Epidermal melanocyte (primary cell): Measurements from ENCODE around the gene PRKG1.
"Not testable (repeated sequence)": the region's sequence is repeated elsewhere in the genome, so short reads cannot be mapped to it uniquely, and the experiment has no call there.

ENCODE experiments used
- DNase-seq: peaks from one replicate; pipeline ENCODE4 v3.0.0; 2011; ENCODE audit warnings: low spot score; ENCODE audit not compliant: insufficient read length

Gene PRKG1

GRCh38 chr10:51745397-51745796 is 671.1 kb downstream of the PRKG1 start:
- no peak for DNase-seq

- DNase-seq = no peak
Observed at GRCh38 chr10:51747216-51747615, 672.9 kb downstream of the PRKG1 start.

GRCh38 chr10:51748959-51749358 is 674.7 kb downstream of the PRKG1 start:
- DNase-seq = no peak

- DNase-seq = no peak
Observed at GRCh38 chr10:51758366-51758765, 684.1 kb downstream of the PRKG1 start.

- not testable (repeated sequence) for DNase-seq
Observed at GRCh38 chr10:51758838-51759237, 684.6 kb downstream of the PRKG1 start.

GRCh38 chr10:51759896-51760534 is 685.7 kb downstream of the PRKG1 start:
- no peak for DNase-seq

GRCh38 chr10:51760864-51761640 is 686.8 kb downstream of the PRKG1 start:
- DNase-seq = no peak

GRCh38 chr10:51763746-51764145 is 689.5 kb downstream of the PRKG1 start:
- DNase-seq = no peak

GRCh38 chr10:51765284-51765971 is 691.1 kb downstream of the PRKG1 start:
- DNase-seq = no peak

GRCh38 chr10:51766423-51767102 is 692.3 kb downstream of the PRKG1 start:
- DNase-seq = no peak

- no peak for DNase-seq
Observed at GRCh38 chr10:51767103-51767763, 692.9 kb downstream of the PRKG1 start.

- DNase-seq = no peak
Observed at GRCh38 chr10:51768886-51769465, 694.7 kb downstream of the PRKG1 start.

GRCh38 chr10:51770709-51771108 is 696.4 kb downstream of the PRKG1 start:
- DNase-seq = no peak

- DNase-seq = no peak
Observed at GRCh38 chr10:51772387-51772786, 698.1 kb downstream of the PRKG1 start.

- no peak for DNase-seq
Observed at GRCh38 chr10:51773681-51774080, 699.4 kb downstream of the PRKG1 start.

GRCh38 chr10:51783941-51784340 is 709.7 kb downstream of the PRKG1 start:
- DNase-seq = no peak

- no peak for DNase-seq
Observed at GRCh38 chr10:51786016-51786683, 711.9 kb downstream of the PRKG1 start.

- no peak for DNase-seq
Observed at GRCh38 chr10:51786684-51787035, 712.4 kb downstream of the PRKG1 start.

GRCh38 chr10:51788273-51788672 is 714.0 kb downstream of the PRKG1 start:
- DNase-seq = no peak

GRCh38 chr10:51789118-51789517 is 714.8 kb downstream of the PRKG1 start:
- DNase-seq = no peak
